HG03103 (cell line): ENCODE data around the gene SUN1.

Experiments used
- ATAC-seq: cut with Tn5 transposase; IDR thresholded peaks from one replicate; pipeline ENCODE4 v1.9.1; 2021; ENCODE audit warnings: low read depth; ENCODE audit not compliant: unreplicated experiment

SUN1 gene

GRCh38 chr7:875476-876076 lies 43.3 kb downstream of the SUN1 start:
- ATAC-seq = no peak

- peak; percentile 60 for ATAC-seq
Measured at GRCh38 chr7:876077-876971, 44.0 kb downstream of the SUN1 start, which contains the start of gene GET4. TSS of gene GET4 (plus strand) at chr7:876554. CDS start at chr7:876646, 92 bp downstream.

- ATAC-seq = peak; percentile 13
Measured at GRCh38 chr7:876972-877311, 44.7 kb downstream of the SUN1 start.

GRCh38 chr7:877312-878232 lies 45.3 kb downstream of the SUN1 start:
- no peak for ATAC-seq

- ATAC-seq = no peak
Measured at GRCh38 chr7:879093-879492, 46.8 kb downstream of the SUN1 start.

- ATAC-seq = no peak
Measured at GRCh38 chr7:879706-880105, 47.4 kb downstream of the SUN1 start.

GRCh38 chr7:880450-880849 lies 48.2 kb downstream of the SUN1 start:
- ATAC-seq = no peak

- no peak for ATAC-seq
Measured at GRCh38 chr7:881441-882234, 49.4 kb downstream of the SUN1 start.

GRCh38 chr7:882336-883035 lies 50.2 kb downstream of the SUN1 start:
- ATAC-seq = no peak

GRCh38 chr7:883055-884021 lies 51.1 kb downstream of the SUN1 start:
- ATAC-seq = no peak

GRCh38 chr7:884191-885003 lies 52.1 kb downstream of the SUN1 start:
- ATAC-seq = no peak

GRCh38 chr7:885261-885892 lies 53.1 kb downstream of the SUN1 start:
- no peak for ATAC-seq

GRCh38 chr7:885893-886625 lies 53.8 kb downstream of the SUN1 start:
- ATAC-seq = no peak

GRCh38 chr7:886626-887487 lies 54.6 kb downstream of the SUN1 start:
- ATAC-seq = no peak

GRCh38 chr7:887488-887820 lies 55.2 kb downstream of the SUN1 start:
- no peak for ATAC-seq
